NCI-H2081 (cell line): ENCODE data around the gene IL17REL.

Experiments
- DNase-seq, 2 experiments: peaks; one replicate each; lab custom pipeline; 2025; lab: John Stamatoyannopoulos, UW

The IL17REL gene

DNA sequence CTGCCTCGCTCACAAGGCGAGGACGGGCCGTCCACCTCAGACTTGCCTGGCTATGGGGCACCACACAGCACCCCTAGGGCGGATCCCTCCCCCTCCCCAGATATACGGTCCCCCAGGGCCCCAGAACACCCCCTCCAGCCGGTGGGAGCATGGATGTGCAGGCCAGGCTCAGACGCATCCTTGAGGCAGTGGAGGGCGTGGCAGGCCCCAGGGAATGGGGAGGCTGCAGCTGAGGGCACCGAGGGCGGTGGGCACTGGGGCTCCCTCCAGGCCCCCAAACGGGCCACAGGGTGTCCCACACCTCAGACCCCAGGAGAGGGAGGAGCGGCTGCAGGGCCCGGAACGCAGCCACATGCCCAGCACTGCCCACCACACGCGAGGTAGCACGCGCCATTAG is 33.5 kb upstream of the IL17REL start:
- DNase-seq, result no peak

- DNase-seq, result no peak
Observed at GRCh38 chr22:50045211-50046018, 32.9 kb upstream of the IL17REL start.

- no peak for DNase-seq
Observed at GRCh38 chr22:50044485-50045118, 32.0 kb upstream of the IL17REL start.

DNA sequence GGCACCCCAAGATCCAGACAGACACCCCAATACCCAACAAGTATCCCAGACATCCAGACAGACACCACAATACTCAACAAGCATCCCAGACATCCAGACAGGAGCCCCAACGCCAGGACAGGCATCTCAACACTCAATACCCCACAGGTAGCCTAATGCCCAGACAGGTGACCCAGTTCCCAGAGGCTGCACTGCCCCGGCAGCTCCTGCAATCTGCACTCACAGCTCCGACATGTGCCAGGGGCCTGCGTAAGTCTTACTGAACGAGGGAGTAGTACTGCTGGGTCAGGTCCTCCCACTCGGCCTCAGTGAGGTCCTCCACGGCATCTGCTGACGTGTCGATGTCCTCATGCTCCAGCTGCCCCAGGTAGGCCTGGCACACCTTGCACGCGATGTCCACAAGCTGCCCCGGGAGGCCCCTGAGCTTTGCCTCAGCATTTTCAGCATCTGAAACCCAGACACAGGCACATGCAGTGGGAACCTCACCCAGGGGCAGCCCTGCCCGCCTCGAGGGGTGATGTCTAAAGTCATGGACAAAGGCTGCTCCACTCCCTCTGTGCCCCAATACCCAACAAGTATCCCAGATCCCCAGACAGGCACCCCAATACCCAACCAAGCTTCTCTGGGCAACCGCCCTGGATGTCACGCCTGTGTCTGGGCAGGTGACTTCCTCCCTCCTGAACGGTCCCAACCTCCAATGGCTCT is 28.9 kb upstream of the IL17REL start:
- DNase-seq, result no peak

DNA sequence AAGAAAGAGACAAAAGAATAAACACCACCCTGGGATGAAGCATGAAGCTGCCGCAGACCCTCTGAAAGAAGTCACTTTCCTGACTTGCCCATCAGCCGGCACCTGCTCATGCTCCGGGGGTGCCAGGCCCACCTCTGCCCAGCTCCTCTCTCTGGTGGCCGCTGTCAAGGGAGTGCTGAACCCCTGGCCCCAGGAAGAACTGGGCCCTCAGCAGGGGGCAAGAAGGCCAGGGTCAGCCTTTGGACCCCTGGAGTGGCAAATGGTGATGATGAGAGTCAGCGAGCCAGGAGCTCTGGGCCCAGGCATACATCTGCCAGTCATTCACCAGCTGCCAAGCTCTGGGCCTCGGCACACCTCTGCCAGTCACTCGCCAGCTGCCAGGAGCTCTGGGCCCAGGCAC is 28.2 kb upstream of the IL17REL start:
- no peak for DNase-seq

DNA sequence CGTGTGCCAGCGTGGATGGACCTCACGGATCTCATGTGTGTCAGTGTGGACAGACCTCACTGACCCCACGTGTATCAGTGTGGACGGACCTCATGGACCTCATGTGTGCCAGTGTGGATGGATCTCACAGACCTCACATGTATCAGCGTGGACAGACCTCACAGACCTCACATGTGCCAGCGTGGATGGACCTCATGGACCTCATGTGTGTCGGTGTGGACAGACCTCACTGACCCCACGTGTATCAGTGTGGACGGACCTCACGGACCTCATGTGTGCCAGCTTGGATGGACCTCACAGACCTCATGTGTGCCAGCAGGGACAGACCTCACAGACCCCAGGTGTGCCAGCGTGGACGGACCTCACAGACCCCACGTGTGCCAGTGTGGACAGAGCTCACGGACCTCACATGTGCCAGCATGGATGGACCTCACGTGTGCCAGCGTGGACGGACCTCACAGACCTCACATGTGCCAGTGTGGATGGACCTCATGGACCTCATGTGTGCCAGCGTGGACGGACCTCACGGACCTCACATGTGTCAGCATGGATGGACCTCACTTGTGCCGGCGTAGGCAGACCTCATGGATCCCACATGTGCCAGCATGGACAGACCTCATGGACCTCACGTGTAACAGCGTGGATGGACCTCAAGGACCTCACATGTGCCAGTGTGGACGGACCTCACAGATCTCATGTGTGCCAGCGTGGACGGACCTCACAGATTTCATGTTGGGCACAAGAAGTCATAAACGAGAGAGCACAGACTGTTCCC is 27.3 kb upstream of the IL17REL start:
- DNase-seq, result no peak

DNA sequence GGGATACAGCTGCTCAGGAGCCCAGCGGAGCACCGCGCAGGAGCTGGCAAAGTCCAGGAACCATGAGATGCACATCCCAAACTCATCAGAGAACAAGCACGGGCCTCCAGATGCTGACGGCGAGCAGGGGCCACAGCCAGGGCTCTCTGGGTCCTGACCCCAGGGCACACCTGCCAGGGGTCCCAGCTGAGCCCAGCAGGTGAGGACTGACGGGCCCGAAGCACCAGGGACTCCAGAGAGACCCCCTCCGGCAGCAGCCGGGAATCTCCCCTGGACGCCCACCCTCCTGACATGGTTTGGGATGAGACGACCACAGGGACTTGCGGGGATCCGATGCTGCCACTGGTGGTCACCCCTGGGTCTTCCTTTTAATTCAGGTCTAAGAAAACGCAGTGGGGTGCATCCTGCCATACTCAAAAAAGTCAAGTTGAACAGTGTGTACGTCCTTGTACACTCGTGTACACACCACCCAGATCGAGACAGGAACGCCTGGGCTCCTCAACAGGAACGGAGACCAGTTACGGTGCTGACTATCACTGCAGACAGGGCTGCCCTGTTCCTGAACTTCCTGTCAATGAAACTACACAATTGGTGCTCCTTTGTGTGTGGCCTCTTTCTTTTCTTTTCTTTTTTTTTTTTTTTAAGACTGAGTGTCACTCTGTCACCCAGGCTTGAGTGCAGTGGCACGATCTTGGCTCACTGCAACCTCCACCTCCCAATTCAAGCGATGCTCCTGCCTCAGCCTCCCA is 23.6 kb upstream of the IL17REL start:
- no peak for DNase-seq

- DNase-seq, result no peak
Observed at GRCh38 chr22:50035131-50035881, 22.7 kb upstream of the IL17REL start.

- no peak for DNase-seq
Observed at GRCh38 chr22:50034126-50035081, 21.8 kb upstream of the IL17REL start.

GRCh38 chr22:50032941-50033601 is 20.5 kb upstream of the IL17REL start:
- no peak for DNase-seq

- DNase-seq, result no peak
Observed at GRCh38 chr22:50032109-50032871, 19.7 kb upstream of the IL17REL start.

DNA sequence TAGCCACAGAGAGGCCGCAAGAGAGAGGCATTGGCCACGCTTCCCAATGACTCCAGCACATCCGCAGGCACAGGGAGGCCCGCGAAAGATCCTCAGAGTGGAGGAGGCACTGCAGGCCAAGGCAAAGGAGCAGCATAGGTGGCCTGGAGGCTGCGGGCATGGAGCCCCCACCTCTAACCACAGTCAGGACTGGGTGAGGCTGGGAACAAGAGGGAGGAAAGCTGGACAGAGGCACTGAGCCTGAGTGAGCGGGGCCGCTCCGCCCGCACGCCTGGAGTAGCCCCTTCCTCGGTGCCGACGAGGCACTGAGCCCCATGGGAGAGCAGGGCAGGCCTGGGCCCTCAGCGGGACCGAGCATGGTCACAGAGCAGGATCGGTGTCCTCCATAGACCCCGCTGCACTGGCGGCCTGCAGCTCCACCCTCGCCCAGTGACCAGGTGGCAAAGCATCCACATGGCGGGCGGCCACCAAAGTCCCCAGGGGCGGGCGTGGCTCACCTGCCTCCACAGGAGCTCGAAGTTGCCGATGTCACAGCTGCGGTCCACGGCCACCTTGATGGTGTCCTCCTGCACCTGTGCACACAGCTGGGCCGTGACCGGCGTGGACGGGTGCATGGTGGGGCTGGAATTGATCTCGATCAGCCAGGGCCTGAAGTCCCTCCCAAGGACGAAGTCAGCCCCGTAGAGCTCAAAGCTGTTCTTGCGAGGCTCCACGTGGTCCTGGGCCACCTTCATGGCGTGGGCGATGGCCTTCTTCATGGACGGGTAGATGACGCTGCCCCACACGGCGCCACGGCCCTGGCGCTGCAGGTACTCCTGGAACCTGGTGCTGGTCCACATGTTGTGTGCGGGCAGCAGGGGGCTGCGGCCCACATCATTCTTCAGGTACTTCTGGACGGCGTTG is 18.9 kb upstream of the IL17REL start:
- DNase-seq, result no peak

DNA sequence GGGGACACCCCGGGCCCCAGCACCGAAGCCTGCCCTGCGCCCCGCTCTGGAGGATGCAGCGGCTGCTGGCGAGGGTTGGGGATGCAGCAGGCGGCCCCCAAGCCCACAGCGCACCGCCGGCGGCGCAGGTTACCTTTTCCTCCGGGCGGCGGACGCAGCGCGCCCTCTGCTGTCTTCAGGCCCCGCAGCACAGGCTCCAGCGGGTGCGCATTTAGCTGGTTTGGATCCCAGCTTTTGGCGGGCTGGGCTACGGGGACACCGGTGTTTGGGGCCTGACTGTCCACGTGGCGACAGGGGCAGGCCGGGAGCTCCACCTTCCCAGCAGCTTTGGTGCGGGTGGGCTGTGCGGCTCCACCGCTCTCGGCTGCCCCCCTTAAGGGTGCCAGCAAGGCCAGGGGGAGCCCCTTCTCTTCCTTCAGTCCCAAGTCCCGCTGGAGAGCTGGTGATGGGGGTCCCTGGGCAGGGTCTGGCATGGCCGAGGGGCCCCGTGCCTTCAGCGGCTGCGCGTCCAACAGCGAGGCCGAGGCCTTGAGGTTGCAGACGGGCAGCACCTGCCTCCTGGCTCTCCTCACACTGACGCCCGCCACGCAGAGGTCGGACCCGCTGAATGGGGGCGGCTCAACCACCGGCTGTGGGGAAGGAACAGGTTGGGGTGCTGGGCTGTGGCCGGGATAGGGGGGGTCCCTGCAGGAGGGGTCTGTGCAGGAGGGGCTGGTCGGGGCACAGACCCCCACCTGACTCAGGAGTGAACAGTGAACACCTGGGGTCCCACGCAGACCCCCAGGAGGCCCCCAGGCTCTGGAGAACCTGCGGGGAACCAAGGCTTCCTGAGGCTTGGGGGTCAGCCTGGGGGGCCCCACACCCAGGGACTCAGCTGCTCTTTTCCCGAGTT is 18.0 kb upstream of the IL17REL start:
- DNase-seq, result peak; percentile 63 to 74

- peak in 1 of 2 experiments; percentile 16 for DNase-seq
Observed at GRCh38 chr22:50027639-50028537, 15.3 kb upstream of the IL17REL start.

GRCh38 chr22:50025993-50026392 is 13.4 kb upstream of the IL17REL start:
- no peak for DNase-seq
